Liver (tissue), 3 donors: ENCODE results near the gene UNG.

Source experiments
- CTCF ChIP-seq: fragments of 150-350 bp; IDR thresholded peaks from 2 replicates; pipeline ENCODE4 v1.5.1; 2017; ENCODE audit warnings: improper control_type of control experiment, low read depth, low read length; ENCODE audit not compliant: missing input control
- MAX ChIP-seq: IDR thresholded peaks from 2 replicates; pipeline ENCODE4 v1.6.1; 2016; ENCODE audit warnings: antibody characterized with exemption
- TAF1 ChIP-seq: conservative IDR thresholded peaks from 2 replicates; pipeline ENCODE4 v1.6.1; 2016; ENCODE audit warnings: antibody characterized with exemption, mild to moderate bottlenecking
- donor health status: healthy.
- donor health status: healthy.

- no peak for TF ChIP-seq CTCF
- peak; percentile 10 for TF ChIP-seq MAX
- TF ChIP-seq TAF1 = no peak
Observed at GRCh38 chr12:109052414-109053323, 44.7 kb upstream of the UNG start, which contains the start of gene USP30.
